IMR-90 (cell line): Measurements from ENCODE around the gene AQP12A. TPM values are rescaled to one million over a fixed set of nuclear protein-coding genes. Genes with fewer than 3 reads are reported as not detected.

Experiments
- ATAC-seq: fragments of 200-7000 bp; cut with Tn5 transposase; 2 replicates; pipeline ENCODE4 v1.9.1; 2020; ENCODE audit warnings: low read depth, mild to moderate bottlenecking, moderate library complexity
- BruUV-seq: library from RNA; stranded (reverse); fragments of 400-500 nt; replicated peaks from 2 replicates; lab custom pipeline; 2021; lab: Mats Ljungman, UMichigan
- CTCF ChIA-PET: fragments of 300-600 bp; formaldehyde crosslinking; extraction: SDS; loops from one replicate; lab custom pipeline; 2021; ENCODE audit warnings: antibody characterized with exemption; lab: Yijun Ruan, JAX
- POLR2A ChIA-PET: fragments of 300-600 bp; sonication (Branson Sonifier 250); formaldehyde crosslinking; loops from one replicate; lab custom pipeline; 2022; ENCODE audit warnings: antibody characterized with exemption; ENCODE audit not compliant: unreplicated experiment; lab: Charles Lee
- DNase-seq: peaks from one replicate; pipeline ENCODE4 v3.0.0; 2013
- H2AFZ ChIP-seq: replicated peaks from 2 replicates; pipeline ENCODE3; 2013; ENCODE audit warnings: low read length, mild to moderate bottlenecking; ENCODE audit not compliant: poor library complexity
- H2AK5ac ChIP-seq: 2 replicates; pipeline ENCODE4 v1.6.1; 2013; ENCODE audit warnings: low read depth, low read length, inconsistent platforms
- H2AK9ac ChIP-seq: replicated peaks from 2 replicates; pipeline ENCODE3; 2013; ENCODE audit warnings: mild to moderate bottlenecking, low read depth, low read length, moderate library complexity; ENCODE audit not compliant: poor library complexity
- H2BK120ac ChIP-seq: 2 replicates; pipeline ENCODE4 v1.6.1; 2013; ENCODE audit warnings: low read depth, low read length, inconsistent platforms
- H2BK15ac ChIP-seq: 3 replicates; pipeline ENCODE4 v1.6.1; 2013; ENCODE audit warnings: low read depth, low read length, inconsistent platforms
- H2BK20ac ChIP-seq: 2 replicates; pipeline ENCODE4 v1.6.1; 2013; ENCODE audit warnings: low read depth, mild to moderate bottlenecking, inconsistent platforms, low read length, moderate library complexity
- H2BK5ac ChIP-seq: 2 replicates; pipeline ENCODE4 v1.6.1; 2013; ENCODE audit warnings: mild to moderate bottlenecking, low read depth, low read length, inconsistent platforms; ENCODE audit not compliant: poor library complexity, severe bottlenecking
- H3K14ac ChIP-seq: replicated peaks from 2 replicates; pipeline ENCODE4 v1.6.1; 2013; ENCODE audit warnings: low read depth, low read length, inconsistent platforms
- H3K18ac ChIP-seq: 2 replicates; pipeline ENCODE4 v1.6.1; 2013; ENCODE audit warnings: low read depth, low read length, control low read depth
- H3K23ac ChIP-seq: 2 replicates; pipeline ENCODE4 v1.6.1; 2013; ENCODE audit warnings: low read depth, low read length, inconsistent platforms
- H3K27ac ChIP-seq: 2 replicates; pipeline ENCODE4 v1.5.1; 2013; ENCODE audit warnings: mild to moderate bottlenecking, control low read depth, low read length; ENCODE audit not compliant: insufficient read depth
- H3K27me3 ChIP-seq: 2 replicates; pipeline ENCODE4 v1.6.1; 2013; ENCODE audit warnings: low read length; ENCODE audit not compliant: control insufficient read depth, insufficient read depth
- H3K36me3 ChIP-seq: 2 replicates; pipeline ENCODE4 v1.6.1; 2013; ENCODE audit warnings: low read length, mixed read lengths; ENCODE audit not compliant: control insufficient read depth, insufficient read depth
- H3K4ac ChIP-seq: 2 replicates; pipeline ENCODE4 v1.6.1; 2013; ENCODE audit warnings: low read depth, low read length, inconsistent platforms
- H3K4me1 ChIP-seq: 2 replicates; pipeline ENCODE4 v1.6.1; 2013; ENCODE audit warnings: low read length, mixed read lengths; ENCODE audit not compliant: control insufficient read depth, insufficient read depth
- H3K4me2 ChIP-seq: 2 replicates; pipeline ENCODE4 v1.6.1; 2013; ENCODE audit warnings: low read depth, mild to moderate bottlenecking, control low read depth, low read length, moderate library complexity
- H3K4me3 ChIP-seq: 2 replicates; pipeline ENCODE4 v1.5.1; 2013; ENCODE audit warnings: low read depth, mild to moderate bottlenecking, control low read depth, low read length, moderate library complexity; ENCODE audit not compliant: insufficient read depth
- H3K56ac ChIP-seq: 2 replicates; pipeline ENCODE4 v1.6.1; 2013; ENCODE audit warnings: low read length, inconsistent platforms; ENCODE audit not compliant: insufficient read depth; ENCODE audit errors: extremely low read depth
- H3K79me1 ChIP-seq, 2 experiments: 2 replicates each; pipeline ENCODE4 v1.6.1; 2013; ENCODE audit warnings: low read length in 2 of 2, inconsistent platforms in 1 of 2, low read depth in 1 of 2
- H3K9ac ChIP-seq: 2 replicates; pipeline ENCODE4 v1.6.1; 2013; ENCODE audit warnings: low read depth, low read length, control low read depth
- H3K9me1 ChIP-seq: 2 replicates; pipeline ENCODE4 v1.6.1; 2013; ENCODE audit warnings: low read length, inconsistent platforms; ENCODE audit not compliant: insufficient read depth
- H3K9me3 ChIP-seq: 2 replicates; pipeline ENCODE4 v1.6.1; 2013; ENCODE audit warnings: low read length; ENCODE audit not compliant: control insufficient read depth, insufficient read depth
- H4K20me1 ChIP-seq: 2 replicates; pipeline ENCODE4 v1.6.1; 2013; ENCODE audit warnings: low read length, inconsistent platforms; ENCODE audit not compliant: insufficient read depth
- H4K5ac ChIP-seq: 2 replicates; pipeline ENCODE4 v1.6.1; 2013; ENCODE audit warnings: mild to moderate bottlenecking, low read depth, low read length, control low read depth
- H4K8ac ChIP-seq, 2 experiments: 2 replicates each; pipeline ENCODE4 v1.6.1; 2013; ENCODE audit warnings: low read depth in 2 of 2, low read length in 2 of 2, control low read depth in 1 of 2, inconsistent platforms in 1 of 2
- H4K91ac ChIP-seq: 2 replicates; pipeline ENCODE4 v1.6.1; 2013; ENCODE audit warnings: low read depth, low read length, inconsistent platforms; ENCODE audit not compliant: insufficient read depth
- CHD1 ChIP-seq: IDR thresholded peaks from 2 replicates; pipeline ENCODE4 v1.6.1; 2012; ENCODE audit warnings: low read depth, low read length, improper control_type of control experiment
- FOS ChIP-seq: fragments of 150-350 bp; IDR thresholded peaks from 2 replicates; pipeline ENCODE4 v1.6.1; 2016; ENCODE audit warnings: low read depth, low read length
- MXI1 ChIP-seq: IDR thresholded peaks from 2 replicates; pipeline ENCODE4 v1.6.1; 2012; ENCODE audit warnings: low read depth, mild to moderate bottlenecking, low read length, moderate library complexity, borderline replicate concordance
- POLR2A ChIP-seq: IDR thresholded peaks from 2 replicates; pipeline ENCODE4 v1.6.1; 2012; ENCODE audit warnings: mild to moderate bottlenecking, low read depth, low read length
- RCOR1 ChIP-seq: IDR thresholded peaks from 2 replicates; pipeline ENCODE4 v1.6.1; 2012; ENCODE audit warnings: mild to moderate bottlenecking, low read length, improper control_type of control experiment; ENCODE audit not compliant: insufficient replicate concordance
- SMC3 ChIP-seq: fragments of 150-350 bp; IDR thresholded peaks from 2 replicates; pipeline ENCODE4 v1.6.1; 2016; ENCODE audit warnings: low read depth, mild to moderate bottlenecking, antibody characterized with exemption, low read length, moderate library complexity
- WGBS, 2 experiments: methylation state at CpG; one replicate each; pipeline versions ENCODE4 v1.1.5 to v1.1.7; 2013; ENCODE audit warnings: missing lambda C conversion rate in 2 of 2; ENCODE audit not compliant: insufficient read length in 1 of 2; ENCODE audit errors: extremely low coverage in 2 of 2; 5-methylcytosine and 5-hydroxymethylcytosine counted together
- dilution Hi-C: fragments of 300-500 bp; cut with HindIII; formaldehyde crosslinking; loops from one replicate; pipeline ENCODE4 v1.14.3; 2018; ENCODE audit warnings: low sequenced_read_pairs; ENCODE audit not compliant: unreplicated experiment
- in situ Hi-C: fragments of 300-500 bp; cut with MboI; formaldehyde crosslinking; loops from 3 replicates; pipeline ENCODE4 v1.14.3; 2019; ENCODE audit warnings: low sequenced_read_pairs, inconsistent platforms, mixed read lengths
- intact Hi-C: fragments of 100-400 bp; cut with micrococcal nuclease; formaldehyde crosslinking; loops from 2 replicates; pipeline ENCODE4 v1.10.0; 2022
- polyA plus RNA-seq, 3 experiments: library from polyadenylated mRNA; depleted of rRNA; stranded (reverse); fragments of >200 nt; gene quantifications; 2 replicates each; pipeline ENCODE4 v1.2.3, GENCODE V29; 2012; ENCODE audit warnings: low replicate concordance in 1 of 3
- total RNA-seq: library from RNA; depleted of rRNA; stranded (reverse); fragments of >200 nt; gene quantifications from 2 replicates; pipeline ENCODE4 v1.2.3, GENCODE V29; 2012
- TF ChIP-seq, protein P1 (sequence below): fragments of 150-350 bp; IDR thresholded peaks from 2 replicates; pipeline ENCODE4 v1.6.1; 2016; ENCODE audit warnings: low read depth, mild to moderate bottlenecking, low read length, moderate library complexity, borderline replicate concordance
- TF ChIP-seq, protein P2 (sequence below): conservative IDR thresholded peaks from 2 replicates; pipeline ENCODE4 v1.5.1; 2012; ENCODE audit warnings: mild to moderate bottlenecking, low read depth, low read length, improper control_type of control experiment

Gene AQP12A
- total and polyA plus RNA-seq, 2 of the 4 experiments (the other 2 are of a cell fraction): not detected

DNA sequence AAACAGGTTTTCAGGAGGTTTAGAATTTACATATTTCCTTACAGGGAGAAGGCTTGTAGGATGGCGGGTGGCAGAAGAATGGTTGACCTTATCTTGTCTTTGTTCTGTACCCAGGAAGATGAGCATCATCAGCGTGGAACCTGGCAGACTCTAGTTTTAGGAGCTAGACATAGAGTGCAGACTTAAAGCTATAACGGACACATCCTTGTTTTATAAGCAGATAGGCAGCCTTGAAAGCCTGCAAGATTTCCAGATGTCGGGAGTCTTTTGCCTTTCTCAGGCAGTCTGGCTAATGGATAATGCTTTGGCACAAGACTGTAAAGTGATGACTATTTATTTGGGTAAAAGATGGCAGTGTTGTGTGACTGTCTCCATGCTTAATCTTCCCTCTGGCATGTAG lies 20.7 kb upstream of the AQP12A start:
- dilution Hi-C loops: no loop called here
- no CpG with 5 or more reads among the region's 4 CpGs for WGBS, 2 experiments
- intact Hi-C loops: no loop called here

More for the DNA sequence above, 20.7 kb upstream of the AQP12A start:
- Histone ChIP-seq H2AK5ac (no peak overlapping the region), H3K23ac (no peak overlapping the region), H3K27ac (no peak overlapping the region), H2AFZ (no peak overlapping the region), H3K9ac (no peak overlapping the region), H2BK15ac (no peak overlapping the region), H3K4me1 (no peaks in the 10 kb centered on the region), H2BK120ac (no peak overlapping the region), H4K20me1 (no peaks in the 10 kb centered on the region), H3K56ac (no peak overlapping the region), H3K79me1 (no peaks in the 10 kb centered on the region), H3K14ac (no peak overlapping the region), H3K9me1 (no peaks in the 10 kb centered on the region), H4K91ac (no peak overlapping the region), H3K4ac (no peak overlapping the region), H3K9me3 (no peaks in the 10 kb centered on the region), H3K18ac (no peak overlapping the region), H3K4me3 (no peak overlapping the region), H2BK20ac (no peak overlapping the region), H2BK5ac (no peak overlapping the region), H4K5ac (no peak overlapping the region), H2AK9ac (no peak overlapping the region), H4K8ac (no peak overlapping the region), H3K4me2 (no peak overlapping the region), H3K36me3 (no peaks in the 10 kb centered on the region), H3K27me3 (peaks cover 25% of the 10 kb centered on the region)
- in situ Hi-C loops: no loop called here
- TF ChIP-seq SMC3 (no peak), FOS (no peak), CHD1 (no peak), RCOR1 (no peak), MXI1 (no peak), POLR2A (no peak)
- TF ChIP-seq, protein P1, sequence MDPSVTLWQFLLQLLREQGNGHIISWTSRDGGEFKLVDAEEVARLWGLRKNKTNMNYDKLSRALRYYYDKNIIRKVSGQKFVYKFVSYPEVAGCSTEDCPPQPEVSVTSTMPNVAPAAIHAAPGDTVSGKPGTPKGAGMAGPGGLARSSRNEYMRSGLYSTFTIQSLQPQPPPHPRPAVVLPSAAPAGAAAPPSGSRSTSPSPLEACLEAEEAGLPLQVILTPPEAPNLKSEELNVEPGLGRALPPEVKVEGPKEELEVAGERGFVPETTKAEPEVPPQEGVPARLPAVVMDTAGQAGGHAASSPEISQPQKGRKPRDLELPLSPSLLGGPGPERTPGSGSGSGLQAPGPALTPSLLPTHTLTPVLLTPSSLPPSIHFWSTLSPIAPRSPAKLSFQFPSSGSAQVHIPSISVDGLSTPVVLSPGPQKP: no peak
- TF ChIP-seq, protein P2, sequence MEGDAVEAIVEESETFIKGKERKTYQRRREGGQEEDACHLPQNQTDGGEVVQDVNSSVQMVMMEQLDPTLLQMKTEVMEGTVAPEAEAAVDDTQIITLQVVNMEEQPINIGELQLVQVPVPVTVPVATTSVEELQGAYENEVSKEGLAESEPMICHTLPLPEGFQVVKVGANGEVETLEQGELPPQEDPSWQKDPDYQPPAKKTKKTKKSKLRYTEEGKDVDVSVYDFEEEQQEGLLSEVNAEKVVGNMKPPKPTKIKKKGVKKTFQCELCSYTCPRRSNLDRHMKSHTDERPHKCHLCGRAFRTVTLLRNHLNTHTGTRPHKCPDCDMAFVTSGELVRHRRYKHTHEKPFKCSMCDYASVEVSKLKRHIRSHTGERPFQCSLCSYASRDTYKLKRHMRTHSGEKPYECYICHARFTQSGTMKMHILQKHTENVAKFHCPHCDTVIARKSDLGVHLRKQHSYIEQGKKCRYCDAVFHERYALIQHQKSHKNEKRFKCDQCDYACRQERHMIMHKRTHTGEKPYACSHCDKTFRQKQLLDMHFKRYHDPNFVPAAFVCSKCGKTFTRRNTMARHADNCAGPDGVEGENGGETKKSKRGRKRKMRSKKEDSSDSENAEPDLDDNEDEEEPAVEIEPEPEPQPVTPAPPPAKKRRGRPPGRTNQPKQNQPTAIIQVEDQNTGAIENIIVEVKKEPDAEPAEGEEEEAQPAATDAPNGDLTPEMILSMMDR: no peak
- CTCF ChIA-PET: no interaction called here
- POLR2A ChIA-PET: no interaction called here
- DNase-seq (no peak), ATAC-seq (no peak)
- no TSS peak for BruUV-seq
